ENCODE data around the gene NSMCE1.
"Not testable (repeated sequence)": the region's sequence is repeated elsewhere in the genome, so short reads cannot be mapped to it uniquely, and the experiment has no call there.

NSMCE1 gene

DNA sequence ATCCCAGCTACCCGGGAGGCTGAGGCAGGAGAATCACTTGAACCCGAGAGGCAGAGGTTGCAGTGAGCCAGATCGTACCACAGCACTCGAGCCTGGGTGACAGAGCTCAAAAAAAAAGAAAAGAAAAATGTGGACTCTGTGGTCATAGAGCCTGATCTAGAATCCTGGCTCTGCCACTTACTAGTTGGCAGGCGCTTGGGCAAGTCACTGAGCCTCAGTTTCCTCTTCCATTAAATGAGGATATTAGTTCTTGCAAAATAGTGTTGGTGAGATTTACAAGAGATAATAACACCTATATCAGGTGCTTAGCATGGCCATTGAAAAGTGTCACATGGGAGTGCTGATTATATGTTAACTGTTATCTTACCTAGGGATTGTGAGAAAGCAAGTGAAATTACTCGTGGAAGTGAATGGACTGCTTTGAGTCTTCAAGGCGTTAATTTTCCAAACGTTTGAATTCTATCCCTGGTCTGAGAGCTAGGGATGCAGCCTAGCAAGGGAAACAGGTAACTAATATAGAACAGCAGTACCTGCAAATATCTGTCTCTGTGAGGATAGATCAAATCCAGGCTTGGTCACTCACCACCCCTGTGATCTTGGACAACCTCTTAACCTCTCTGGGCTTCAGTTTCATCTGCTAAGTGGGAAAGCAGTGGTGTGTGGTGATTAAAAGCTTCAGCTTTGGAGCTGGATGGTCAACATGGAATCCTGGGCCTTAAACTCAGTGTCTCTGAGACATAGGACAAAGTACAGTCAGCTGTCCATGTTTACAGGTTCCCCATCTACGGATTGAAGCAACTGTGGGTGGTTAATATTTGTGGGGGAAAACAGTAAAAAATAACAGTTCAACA is 953 bp upstream of the NSMCE1 start:
- DNase-seq = no peak

- peak in 1 of 6 experiments; percentile 10 for DNase-seq
These were observed 1.4 kb downstream of the NSMCE1 start for GRCh38 chr16:27267037-27267677.

- no peak for DNase-seq
These were observed 2.6 kb downstream of the NSMCE1 start for GRCh38 chr16:27265982-27266381.

DNA sequence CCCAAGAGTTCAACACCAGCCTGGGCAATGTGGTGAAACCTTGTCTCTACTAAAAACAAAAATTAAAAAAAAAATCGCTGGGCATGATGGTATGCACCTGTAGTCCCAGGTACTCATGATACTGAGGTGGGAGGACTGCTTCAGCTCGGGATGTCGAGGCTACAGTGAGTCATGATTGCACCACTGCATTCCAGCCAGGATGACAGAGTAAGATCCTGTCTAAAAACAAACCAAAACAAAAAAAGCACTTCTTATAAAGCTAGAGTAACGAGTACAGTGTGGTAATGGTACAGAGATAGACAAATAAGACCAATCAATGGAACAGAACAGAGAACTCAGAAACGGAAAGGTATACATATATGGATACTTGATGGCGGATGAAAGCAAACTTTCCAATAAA is 4.4 kb downstream of the NSMCE1 start:
- no peak for DNase-seq

DNA sequence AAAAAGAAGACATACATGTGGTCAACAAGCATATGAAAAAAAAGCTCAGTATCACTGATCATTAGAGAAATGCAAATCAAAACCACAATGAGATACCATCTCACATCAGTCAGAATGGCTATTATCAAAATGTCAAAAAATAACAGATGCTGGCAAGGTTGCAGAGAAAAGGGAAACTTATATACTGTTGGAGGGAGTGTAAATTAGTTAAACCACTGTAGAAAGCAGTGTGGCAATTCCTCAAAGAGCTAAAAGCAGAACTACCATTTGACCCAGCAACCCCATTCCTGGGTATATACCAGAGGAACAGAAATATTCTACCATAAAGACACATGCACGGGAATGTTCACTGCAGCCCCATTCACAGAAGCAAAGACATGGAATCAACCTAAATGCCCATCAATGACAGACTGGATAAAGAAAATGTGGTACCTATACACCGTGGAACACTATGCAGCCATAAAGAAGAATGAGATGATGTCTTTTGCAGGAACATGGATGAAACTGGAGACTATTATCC is 5.6 kb downstream of the NSMCE1 start:
- DNase-seq = not testable (repeated sequence)

DNA sequence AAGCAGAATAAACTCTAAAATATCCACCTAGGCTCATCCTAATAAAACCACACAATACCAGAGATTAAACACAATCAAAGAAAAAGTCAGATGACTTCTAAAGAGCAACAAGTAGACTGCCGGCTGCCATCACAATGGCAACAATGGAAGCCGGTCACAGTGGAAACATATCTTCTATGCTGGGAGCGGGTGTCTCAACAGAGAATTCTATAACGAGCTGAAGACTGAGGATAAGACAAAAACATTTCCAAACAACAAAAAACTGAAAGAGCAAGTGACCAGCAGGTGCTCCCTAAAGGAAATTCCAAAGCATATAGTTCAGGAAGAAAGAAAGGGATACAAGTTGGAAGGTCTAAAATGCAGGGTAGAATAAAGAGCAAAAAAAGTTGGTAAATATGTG is 8.9 kb downstream of the NSMCE1 start:
- no peak for DNase-seq

DNA sequence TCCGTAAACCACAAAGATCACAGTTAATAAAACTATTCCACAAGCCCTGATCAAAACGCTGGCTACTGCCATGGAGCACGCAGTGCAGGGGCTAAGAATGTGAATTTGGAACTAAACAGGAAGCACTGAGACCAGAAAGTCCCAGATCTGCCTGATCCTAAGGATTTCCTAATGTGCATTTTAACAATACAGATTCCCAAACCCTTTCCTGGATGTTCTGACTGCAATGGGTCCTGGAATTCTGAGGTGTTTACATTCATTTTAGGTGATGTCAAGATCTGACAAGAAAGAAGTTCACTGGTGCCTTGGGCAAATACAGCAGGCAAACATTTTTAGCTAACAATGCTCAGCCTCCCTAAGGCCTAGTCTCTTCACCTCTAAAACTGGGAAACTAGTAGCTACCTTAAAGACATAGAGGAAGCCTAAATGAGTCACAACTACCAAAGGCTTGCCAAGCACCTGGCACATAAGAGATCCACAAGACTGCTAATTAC is 10.3 kb downstream of the NSMCE1 start:
- no peak for DNase-seq

DNA sequence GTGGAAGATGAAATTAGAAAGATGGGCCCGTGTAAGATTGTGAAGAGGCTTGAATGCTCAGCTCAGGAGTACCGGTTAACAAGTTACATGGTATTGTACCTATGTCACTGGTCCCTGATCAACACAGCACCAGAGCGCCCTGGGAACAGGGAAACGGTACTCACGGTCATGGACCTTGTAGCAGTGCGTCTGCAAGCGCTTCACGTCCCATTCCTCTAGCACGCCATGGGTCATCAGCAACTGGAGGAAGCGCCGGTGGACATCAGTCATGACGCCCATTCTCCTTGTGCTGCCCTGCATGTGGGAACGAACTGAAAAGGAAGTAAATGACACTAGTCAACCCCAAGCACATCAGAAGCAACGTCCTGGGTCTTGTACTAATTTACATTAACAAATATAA is 11.3 kb downstream of the NSMCE1 start:
- no peak for DNase-seq

DNA sequence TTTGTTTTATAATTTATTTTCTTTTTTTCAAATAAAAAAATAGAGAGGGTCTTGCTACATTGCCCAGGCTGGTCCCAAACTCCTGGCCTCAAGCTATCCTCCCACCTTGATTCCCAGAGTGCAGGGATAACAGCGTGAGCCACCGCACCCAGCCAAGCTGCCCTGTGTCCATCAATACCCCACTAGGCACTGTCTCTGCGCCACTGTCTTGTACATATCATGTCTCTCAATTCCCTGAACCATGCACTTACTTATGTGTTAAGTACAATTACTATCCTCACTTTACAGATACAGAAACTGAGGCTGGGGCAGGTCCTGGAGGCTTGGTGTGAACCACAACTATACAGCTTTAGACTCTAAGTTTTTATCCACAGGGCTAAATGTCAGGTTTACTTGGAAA is 11.7 kb downstream of the NSMCE1 start:
- no peak for DNase-seq

DNA sequence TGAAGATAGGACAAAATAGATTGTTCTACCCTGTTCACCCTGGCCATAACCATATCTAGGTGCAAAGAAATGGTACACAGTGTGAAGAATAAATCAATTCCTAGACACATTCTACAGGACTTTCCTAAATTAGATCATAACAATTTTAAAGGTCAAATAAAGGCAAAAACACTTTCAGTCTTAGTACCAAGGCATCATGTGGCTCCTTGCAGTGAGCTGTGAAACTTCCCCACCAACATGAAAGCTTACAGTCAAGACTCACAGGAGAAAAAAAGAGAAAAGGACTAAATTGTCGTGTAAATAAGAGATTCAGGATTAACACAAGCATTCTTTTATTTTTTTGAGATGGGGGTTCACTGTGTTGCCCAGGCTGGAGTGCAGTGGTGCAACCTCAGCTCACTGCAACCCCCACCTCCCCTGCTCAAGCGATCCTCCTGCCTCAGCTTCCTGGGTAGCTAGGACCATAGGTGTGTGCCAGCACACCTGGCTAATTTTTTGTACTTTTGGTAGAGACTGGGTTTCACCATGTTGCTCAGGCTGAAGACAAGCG is 14.2 kb downstream of the NSMCE1 start:
- no peak for DNase-seq

DNA sequence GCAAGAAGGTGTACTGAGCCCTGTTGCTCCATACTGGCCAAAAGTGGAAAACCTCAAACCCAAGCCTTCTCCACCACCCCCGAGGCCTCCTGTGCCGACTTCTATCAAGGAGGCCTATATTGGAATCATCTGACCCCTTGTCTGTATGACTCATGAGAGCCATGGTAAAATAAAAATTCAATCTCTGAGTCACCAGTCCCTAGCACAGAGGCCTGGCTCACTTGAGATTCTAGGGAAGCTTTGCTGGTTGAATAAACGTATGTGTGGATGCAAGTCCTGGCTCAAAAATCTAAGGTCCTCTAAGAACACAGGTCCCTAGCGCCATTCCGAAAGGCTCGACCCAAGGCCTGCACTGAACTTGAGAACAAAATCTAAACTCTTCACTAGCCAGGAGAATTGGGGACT is 15.0 kb downstream of the NSMCE1 start:
- no peak for DNase-seq

DNA sequence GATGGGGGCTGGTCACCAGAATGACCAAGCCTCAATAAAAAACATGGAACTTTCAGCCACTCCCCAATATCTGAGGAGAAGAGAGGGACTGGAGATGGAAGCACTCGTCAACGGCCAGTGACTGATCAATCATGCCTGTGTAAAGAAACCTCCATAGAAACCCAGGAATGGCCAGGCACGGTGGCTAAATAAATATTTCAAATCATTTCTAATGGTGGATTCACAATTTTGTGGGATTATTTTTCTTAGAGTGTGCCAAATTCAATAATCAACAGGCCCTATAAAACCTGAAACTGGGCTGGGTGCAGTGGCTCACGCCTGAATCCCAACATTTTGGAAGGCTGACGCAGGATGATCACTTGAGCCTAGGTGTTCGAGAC is 16.4 kb downstream of the NSMCE1 start:
- DNase-seq = no peak

DNA sequence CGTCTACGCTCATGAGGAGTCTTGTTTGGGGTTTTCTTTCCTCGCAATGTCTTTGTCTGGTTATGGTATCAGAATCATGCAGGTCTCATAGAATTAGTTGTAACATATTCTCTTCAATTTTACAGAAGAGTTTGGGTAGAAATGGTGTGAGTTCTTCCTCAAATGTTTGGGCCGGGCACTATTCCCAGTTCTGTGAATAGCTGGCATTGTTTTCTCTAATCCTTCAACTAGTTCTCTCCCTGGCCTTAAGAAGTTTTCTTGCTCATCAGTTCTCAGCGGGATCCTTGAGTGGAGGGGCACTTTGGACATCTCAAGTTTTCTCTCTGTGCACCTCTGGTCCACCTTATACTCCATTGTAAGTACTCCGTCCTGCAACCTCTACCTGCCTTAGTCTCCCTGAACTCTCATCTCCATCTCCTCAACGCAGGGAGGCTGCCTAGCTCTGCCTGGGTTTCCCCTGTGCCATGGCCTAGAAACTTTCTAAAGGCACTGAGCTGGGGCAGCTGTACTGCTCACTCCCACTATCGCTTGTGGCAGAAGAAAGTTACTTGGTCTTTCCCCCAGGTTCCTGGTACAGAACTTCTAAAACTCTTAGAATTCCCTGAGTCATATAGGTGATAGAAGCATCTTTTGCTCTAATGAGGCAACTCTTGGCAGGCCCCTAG is 16.9 kb downstream of the NSMCE1 start:
- DNase-seq = no peak

- not testable (repeated sequence) for DNase-seq
These were observed 19.7 kb downstream of the NSMCE1 start for GRCh38 chr16:27248886-27249285.

GRCh38 chr16:27248036-27248435 is 20.5 kb downstream of the NSMCE1 start:
- no peak for DNase-seq

DNA sequence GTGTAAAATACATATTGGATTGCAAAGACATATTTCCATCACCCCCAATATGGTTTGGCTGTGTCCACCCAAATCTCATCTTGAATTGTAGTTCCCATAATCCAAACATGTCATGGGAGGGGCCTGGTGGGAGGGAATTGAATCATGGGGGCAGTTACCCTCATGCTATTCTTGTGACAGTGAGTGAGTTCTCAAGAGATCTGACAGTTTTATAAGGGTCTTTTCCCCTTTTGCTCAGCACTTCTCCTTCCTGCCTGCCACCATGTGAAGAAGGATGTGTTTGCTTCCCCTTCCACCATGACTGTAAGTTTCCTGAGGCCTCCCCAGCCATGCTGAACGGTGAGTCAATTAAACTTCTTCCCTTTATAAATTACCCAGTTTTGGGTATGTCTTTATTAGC is 21.5 kb downstream of the NSMCE1 start:
- not testable (repeated sequence) for DNase-seq

DNA sequence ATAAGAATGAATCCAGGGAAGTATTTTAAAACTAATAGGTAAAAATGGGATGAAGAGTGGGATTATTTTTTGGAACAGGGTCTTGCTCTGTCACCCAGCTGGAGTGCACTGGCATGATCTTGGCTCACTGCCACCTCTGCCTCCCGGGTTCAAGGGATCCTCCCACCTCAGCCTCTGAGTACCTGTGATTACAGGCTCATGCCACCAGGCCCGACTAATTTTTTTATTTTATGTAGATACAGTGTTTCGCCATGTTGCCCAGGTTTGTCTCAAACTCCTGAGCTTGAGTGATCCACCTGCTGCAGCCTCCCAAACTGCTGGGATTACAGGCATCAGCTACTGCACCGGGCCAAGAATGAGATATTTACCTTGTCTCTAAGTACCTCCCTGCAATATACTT is 22.1 kb downstream of the NSMCE1 start:
- no peak for DNase-seq

GRCh38 chr16:27245276-27246172 is 23.0 kb downstream of the NSMCE1 start:
- DNase-seq = no peak

- no peak for DNase-seq
These were observed 24.2 kb downstream of the NSMCE1 start for GRCh38 chr16:27244363-27244755.

DNA sequence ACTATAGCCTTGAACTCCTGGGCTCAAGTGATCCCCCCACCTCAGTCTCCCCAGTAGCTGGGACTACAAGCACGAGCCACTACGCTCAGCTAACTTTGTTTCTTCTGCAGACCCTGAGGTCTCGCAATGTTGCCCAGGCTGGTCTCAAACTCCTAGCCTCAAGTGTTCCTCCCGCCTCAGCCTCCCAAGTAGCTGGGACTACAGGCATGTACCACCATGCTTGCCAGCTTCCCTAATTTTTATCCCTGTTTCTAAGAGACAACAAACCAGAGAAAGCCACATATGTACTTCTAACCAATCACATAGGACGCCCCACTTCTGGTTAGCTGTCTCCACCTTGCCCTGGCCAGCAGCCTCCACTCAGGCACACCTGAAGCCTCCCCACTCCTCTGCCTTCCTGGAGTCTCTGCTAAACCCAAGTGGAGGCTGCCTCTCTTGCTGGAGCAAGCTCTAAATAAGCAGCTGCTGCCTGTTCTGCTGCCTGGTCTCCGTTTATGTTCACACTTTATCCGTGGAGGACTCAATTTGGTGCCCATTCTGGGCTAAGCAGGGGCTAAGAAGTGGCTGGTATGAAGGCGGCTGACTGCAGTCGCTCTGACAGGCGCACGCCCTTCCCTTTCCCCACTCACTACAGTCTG is 24.7 kb downstream of the NSMCE1 start:
- DNase-seq = no peak

GRCh38 chr16:27242868-27243590 is 25.5 kb downstream of the NSMCE1 start:
- peak in 3 of 6 experiments; percentile 20 to 49 (median 40) for DNase-seq
